AG10803 (cell line): Measurements from ENCODE around the gene SLC7A4.
"Not testable (repeated sequence)": the region's sequence is repeated elsewhere in the genome, so short reads cannot be mapped to it uniquely, and the experiment has no call there.

ENCODE experiments used
- DNase-seq: peaks from one replicate; pipeline ENCODE4 v3.0.0; 2010; ENCODE audit warnings: low read depth
- H3K4me3 ChIP-seq: 2 replicates; pipeline ENCODE4 v1.5.1; 2011; ENCODE audit warnings: mild to moderate bottlenecking, low read length, control low read depth
- TF ChIP-seq, protein P1 (sequence below): conservative IDR thresholded peaks from 2 replicates; pipeline ENCODE4 v1.5.1; 2011; ENCODE audit warnings: mild to moderate bottlenecking, low read length, control low read depth, inconsistent platforms

SLC7A4 gene

DNA sequence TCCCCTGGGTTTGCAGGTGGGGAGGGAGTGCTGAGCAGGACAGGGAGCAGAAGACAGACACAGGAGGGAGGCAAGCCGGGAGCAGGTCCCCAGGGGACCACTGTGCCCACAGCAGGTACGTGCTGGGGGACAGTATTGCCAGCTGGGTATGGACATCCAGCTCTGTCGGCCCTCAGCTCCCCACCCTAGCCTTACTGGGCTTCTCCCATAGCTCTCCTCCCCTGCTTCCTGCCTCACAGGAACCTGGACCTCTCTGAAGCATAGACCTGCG is 23.1 kb upstream of the SLC7A4 start:
- no peak overlapping the region for H3K4me3 ChIP-seq
- DNase-seq, result no peak
- TF ChIP-seq, protein P1, sequence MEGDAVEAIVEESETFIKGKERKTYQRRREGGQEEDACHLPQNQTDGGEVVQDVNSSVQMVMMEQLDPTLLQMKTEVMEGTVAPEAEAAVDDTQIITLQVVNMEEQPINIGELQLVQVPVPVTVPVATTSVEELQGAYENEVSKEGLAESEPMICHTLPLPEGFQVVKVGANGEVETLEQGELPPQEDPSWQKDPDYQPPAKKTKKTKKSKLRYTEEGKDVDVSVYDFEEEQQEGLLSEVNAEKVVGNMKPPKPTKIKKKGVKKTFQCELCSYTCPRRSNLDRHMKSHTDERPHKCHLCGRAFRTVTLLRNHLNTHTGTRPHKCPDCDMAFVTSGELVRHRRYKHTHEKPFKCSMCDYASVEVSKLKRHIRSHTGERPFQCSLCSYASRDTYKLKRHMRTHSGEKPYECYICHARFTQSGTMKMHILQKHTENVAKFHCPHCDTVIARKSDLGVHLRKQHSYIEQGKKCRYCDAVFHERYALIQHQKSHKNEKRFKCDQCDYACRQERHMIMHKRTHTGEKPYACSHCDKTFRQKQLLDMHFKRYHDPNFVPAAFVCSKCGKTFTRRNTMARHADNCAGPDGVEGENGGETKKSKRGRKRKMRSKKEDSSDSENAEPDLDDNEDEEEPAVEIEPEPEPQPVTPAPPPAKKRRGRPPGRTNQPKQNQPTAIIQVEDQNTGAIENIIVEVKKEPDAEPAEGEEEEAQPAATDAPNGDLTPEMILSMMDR, result no peak

DNA sequence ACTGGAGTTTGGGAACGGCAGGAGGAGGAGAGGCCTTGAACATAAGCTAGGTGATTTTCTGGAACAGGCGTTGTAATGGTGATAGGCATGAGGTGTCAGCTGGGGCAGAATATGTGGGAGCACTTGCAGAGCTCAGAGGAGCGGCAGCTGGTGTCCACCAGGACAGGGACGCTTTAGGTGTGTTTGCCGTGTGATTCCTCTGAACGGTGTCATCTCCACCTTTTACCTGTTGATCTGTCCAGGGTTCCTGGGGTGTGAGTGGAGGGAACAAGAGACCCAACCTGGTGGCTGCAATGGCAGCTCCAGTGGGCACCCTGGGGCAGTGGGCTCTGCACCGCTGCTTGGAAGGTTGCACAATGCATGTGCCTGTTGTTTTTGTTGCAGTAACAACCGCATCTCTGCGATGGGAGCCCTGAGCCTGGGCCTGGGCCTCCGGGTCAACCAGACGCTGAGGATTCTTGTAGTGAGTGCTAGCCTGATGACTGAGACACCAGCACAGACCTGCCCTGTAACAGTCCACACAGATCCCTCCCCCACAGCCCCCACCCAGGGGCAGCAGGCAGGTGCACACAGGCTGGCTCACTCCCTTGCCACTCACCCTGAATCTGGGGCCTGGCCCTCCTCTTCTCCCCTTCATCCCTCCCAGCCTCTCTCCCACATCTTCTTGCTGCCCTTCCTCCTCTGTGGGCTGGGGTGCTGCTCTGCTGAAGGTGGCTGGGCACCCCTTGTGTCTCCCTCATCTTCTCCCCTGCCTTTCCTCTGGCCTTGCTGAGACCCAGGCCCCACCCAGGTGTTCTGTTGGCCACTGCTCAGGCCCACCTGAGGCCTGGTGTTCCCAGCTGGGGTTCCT is 22.6 kb upstream of the SLC7A4 start:
- DNase-seq, result no peak
- TF ChIP-seq, protein P1, result no peak
- H3K4me3 ChIP-seq, result no peak overlapping the region

DNA sequence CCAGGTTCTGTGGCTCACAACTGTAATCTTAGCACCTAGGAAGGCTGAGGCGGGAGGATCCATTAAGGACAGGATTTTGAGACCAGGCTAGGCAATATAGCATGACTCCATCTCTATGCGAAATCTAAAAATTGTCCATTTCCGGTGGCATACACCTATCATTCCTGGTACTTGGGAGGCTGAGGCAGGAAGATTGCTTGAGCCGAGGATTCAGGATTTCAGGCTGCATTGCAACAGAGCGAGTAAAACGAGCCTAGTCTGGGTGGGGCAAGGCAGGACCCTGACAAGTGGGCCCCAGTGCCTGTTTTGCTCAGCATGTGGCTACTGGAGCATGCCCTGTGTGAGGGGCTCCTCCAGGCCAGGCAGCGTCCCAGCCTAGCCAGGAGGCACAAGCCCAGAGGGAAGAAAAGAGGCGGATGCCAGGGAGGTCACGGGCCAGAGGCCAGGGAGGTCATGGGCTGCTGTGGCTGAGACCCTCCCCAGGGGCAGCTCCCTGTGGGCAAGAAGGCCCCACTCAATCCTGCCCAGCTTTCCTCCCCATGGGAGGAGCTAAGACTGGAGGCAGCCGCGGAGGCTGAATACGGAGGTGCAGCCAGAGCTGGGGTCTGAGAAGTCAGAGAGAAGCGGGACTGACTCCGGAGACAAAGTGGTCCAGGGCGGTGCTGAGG is 21.8 kb upstream of the SLC7A4 start:
- no peak overlapping the region for H3K4me3 ChIP-seq
- TF ChIP-seq, protein P1, result no peak
- DNase-seq, result no peak

GRCh38 chr22:21052715-21053459 is 20.5 kb upstream of the SLC7A4 start:
- TF ChIP-seq, protein P1, result no peak
- no peak for DNase-seq

DNA sequence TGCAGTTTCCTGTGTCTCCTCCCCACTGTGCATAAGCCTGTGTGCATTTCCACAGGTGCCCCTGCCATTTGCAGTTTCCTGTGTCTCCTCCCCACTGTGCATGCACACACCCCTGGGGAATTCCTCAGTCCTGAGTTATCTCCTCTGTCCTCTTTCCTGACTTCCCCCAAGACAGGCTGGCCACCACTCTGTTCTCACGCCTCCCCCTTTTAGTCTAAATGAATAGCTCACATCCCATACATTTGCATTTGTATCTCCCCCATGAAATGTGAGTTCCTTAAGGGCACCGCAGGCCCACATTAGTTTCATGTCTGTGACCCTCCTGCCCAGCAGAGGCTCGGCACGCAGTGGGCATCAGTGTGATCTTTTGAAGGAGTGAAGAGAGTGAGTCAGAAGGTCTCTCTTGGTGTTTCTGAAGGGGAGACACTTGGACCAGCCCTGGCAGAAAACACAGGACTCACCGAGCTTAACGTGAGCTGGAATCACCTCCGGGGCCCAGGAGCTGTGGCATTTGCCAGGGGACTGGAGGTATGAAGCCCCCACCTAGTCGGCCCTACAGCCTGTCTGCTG is 19.6 kb upstream of the SLC7A4 start:
- DNase-seq, result no peak
- TF ChIP-seq, protein P1, result no peak
- no peak overlapping the region for H3K4me3 ChIP-seq

More at GRCh38 chr22:21052715-21053459, 20.5 kb upstream of the SLC7A4 start:
- H3K4me3 ChIP-seq, result no peak overlapping the region

DNA sequence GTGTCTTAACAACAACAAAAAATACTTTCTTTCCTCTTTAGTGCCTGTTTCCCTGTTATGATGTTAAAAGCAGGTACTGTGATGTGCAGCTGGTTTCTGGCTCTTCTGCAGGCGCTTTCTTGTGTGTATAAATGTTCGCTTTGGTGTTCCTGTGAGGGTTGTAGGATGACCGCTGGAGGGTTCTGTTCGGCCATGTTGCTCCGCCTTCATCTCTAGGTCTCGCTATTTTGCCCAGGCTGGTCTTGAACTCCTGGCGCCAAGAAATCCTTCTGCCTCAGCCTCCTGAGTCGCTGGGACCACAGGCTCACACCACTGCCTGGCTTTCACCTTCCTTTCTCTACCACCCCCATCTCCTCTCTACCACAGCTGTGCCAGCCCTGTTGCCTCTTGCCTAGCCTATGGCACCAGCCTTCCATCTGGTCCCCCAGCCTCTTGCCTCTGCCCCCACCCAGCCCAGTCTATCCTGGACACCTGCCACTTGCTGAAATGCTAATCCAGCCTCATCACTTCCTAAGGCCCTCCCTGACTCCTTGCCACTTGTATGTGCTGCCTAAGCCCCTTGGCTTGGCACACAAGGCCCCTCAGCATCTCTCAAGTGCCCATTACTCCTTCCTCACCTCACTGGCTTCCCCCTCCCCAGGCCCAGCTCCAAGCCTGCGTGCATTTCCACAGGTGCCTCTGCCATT is 18.9 kb upstream of the SLC7A4 start:
- TF ChIP-seq, protein P1, result no peak
- no peak for DNase-seq
- H3K4me3 ChIP-seq, result no peak overlapping the region

- DNase-seq, H3K4me3 ChIP-seq: not testable (repeated sequence)
Observed at GRCh38 chr22:21048965-21049364, 16.6 kb upstream of the SLC7A4 start.

GRCh38 chr22:21048448-21048847 is 16.1 kb upstream of the SLC7A4 start:
- DNase-seq, H3K4me3 ChIP-seq: not testable (repeated sequence)
